Measurements from ENCODE around the gene PALS1. TPM values are rescaled to one million over a fixed set of nuclear protein-coding genes. Genes with fewer than 3 reads are reported as not detected.
"Not testable (repeated sequence)": the region's sequence is repeated elsewhere in the genome, so short reads cannot be mapped to it uniquely, and the experiment has no call there.

PALS1 gene
- total RNA-seq, 4 donors from 2014 or later: 9.0 to 23.4 (median 16.6) TPM

DNA sequence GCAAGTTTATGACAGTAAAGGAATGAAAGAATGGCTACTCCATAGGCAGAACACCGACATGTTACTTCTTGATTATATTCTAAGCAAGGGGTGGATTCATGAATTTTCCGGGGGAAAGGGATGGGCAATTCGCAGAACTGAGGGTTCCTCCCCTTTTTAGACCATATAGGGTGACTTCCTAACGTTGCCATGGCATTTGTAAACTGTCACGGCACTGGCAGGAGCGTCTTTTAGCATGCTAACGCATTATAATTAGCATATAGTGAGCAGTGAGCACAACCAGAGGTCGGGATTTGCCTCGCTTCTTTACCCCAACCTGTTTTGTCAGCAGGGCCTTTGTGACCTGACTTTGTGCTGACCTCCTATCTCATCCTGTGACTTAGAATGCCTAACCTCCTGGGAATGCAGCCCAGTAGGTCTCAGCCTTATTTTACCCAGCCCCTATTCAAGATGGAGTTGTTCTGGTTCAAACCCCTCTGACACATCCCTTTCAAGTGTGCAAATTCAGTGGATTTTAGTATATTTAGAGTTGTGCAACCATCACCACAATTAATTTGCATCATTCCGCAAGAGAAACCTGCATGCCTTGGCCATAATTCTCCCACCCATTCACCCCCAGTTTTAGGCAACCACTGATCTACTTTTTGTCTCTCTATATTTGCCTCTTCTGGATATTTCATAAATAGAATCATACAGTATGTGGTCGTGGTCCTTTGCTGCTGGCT is 27.4 kb downstream of the PALS1 start:
- peak overlapping the region; percentile 18 for H3K4me3 ChIP-seq
- no peak overlapping the region for H3K27ac ChIP-seq
- H3K27me3 ChIP-seq: no peaks in the 10 kb centered on the region
- no peak for DNase-seq (ENCODE audit: low spot score in 2 of 2)
- H3K9me3 ChIP-seq: no peaks in the 10 kb centered on the region
- peaks cover 37% of the 10 kb centered on the region for H3K4me1 ChIP-seq
- TF ChIP-seq, protein P1, sequence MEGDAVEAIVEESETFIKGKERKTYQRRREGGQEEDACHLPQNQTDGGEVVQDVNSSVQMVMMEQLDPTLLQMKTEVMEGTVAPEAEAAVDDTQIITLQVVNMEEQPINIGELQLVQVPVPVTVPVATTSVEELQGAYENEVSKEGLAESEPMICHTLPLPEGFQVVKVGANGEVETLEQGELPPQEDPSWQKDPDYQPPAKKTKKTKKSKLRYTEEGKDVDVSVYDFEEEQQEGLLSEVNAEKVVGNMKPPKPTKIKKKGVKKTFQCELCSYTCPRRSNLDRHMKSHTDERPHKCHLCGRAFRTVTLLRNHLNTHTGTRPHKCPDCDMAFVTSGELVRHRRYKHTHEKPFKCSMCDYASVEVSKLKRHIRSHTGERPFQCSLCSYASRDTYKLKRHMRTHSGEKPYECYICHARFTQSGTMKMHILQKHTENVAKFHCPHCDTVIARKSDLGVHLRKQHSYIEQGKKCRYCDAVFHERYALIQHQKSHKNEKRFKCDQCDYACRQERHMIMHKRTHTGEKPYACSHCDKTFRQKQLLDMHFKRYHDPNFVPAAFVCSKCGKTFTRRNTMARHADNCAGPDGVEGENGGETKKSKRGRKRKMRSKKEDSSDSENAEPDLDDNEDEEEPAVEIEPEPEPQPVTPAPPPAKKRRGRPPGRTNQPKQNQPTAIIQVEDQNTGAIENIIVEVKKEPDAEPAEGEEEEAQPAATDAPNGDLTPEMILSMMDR (IDR thresholded peaks at IDR 0.05): no peak
- H3K36me3 ChIP-seq: no peaks in the 10 kb centered on the region
- WGBS: 45% methylated on average over 11 of the region's 11 CpGs

DNA sequence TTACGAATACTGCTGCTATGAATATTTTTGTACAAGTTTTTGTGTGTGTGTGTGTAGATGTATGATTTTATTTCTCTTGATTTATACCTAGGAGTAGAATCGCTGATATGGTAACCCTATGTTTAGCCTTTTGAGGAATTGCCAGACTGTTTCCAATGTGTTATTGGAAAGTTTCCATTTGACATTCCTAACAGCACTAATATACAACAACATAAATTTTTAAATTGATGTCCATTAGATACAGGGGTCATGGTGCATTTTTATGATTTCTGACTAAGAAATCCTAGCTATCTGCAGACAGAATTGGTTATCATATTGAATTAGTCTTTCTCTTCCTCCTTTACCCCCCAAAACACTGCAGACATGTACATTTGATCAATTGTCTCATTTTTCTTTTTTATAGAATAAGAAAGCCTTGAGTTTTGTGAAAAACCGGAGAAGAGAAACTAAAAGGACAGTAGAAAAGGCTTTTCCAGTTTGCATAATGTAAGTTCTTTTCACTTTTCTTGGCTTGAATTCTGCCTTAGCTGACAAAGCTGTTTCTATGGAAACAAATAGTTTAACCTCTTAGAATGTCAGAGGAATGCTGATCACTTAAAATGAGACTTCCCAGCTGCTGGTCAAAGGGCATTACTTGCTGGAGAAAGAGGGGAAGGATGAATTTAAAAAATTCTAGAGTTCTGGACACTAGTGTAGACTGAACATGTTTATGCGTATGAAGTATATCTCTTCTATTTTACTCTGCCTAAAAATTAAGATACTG is 28.2 kb downstream of the PALS1 start:
- DNase-seq (ENCODE audit: low spot score in 2 of 2): no peak
- H3K9me3 ChIP-seq: no peaks in the 10 kb centered on the region
- H3K27me3 ChIP-seq: no peaks in the 10 kb centered on the region
- TF ChIP-seq EP300 (IDR thresholded peaks at IDR 0.05): no peak
- TF ChIP-seq, protein P1 (IDR thresholded peaks at IDR 0.05): no peak
- TF ChIP-seq POLR2A (IDR thresholded peaks at IDR 0.05): no peak
- no peak for TF ChIP-seq POLR2AphosphoS5 (IDR thresholded peaks at IDR 0.05)
- H3K4me1 ChIP-seq: peaks cover 33% of the 10 kb centered on the region
- H3K36me3 ChIP-seq: no peaks in the 10 kb centered on the region
- 49% methylated on average over 4 of the region's 4 CpGs for WGBS
- no peak overlapping the region for H3K27ac ChIP-seq
- no peak overlapping the region for H3K4me3 ChIP-seq

DNA sequence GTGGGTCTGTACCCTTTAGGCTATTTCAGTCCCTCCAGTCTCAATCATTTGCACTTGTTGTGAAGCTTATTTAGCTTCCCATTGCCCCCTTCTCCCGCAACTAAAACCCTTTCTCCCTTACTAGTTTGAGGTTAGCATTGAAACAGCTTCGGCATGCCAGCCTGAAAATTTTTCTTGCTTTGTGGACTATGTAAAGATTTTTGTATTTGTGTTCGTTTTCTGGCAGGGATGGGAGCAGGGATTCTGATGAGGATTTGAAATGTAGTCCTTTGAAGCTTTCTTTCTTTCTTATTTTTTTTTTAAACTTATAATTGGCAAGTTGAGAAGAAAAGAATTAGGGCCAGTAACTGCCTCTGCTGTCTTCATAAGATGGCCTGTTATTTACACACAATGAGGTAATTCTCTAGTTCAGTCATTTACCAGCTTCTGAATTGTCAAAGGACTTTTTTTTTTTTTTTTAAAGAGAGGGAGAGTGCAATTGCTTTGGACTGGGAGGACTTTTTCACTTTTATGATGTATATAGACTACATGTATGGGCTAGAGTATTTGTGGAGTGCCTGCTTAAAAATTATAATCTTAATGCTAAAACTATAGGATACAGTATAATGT is 29.0 kb downstream of the PALS1 start:
- no peak for DNase-seq (ENCODE audit: low spot score in 2 of 2)
- WGBS: 59% methylated on average over 3 of the region's 3 CpGs
- Histone ChIP-seq H3K27ac (no peak overlapping the region), H3K9me3 (no peaks in the 10 kb centered on the region), H3K4me1 (peaks cover 33% of the 10 kb centered on the region), H3K36me3 (no peaks in the 10 kb centered on the region), H3K27me3 (no peaks in the 10 kb centered on the region), H3K4me3 (no peak overlapping the region)
- TF ChIP-seq, protein P1 (IDR thresholded peaks at IDR 0.05): no peak
- no peak for TF ChIP-seq POLR2A (IDR thresholded peaks at IDR 0.05)
- TF ChIP-seq POLR2AphosphoS5 (IDR thresholded peaks at IDR 0.05): no peak
- TF ChIP-seq EP300 (IDR thresholded peaks at IDR 0.05): no peak

DNA sequence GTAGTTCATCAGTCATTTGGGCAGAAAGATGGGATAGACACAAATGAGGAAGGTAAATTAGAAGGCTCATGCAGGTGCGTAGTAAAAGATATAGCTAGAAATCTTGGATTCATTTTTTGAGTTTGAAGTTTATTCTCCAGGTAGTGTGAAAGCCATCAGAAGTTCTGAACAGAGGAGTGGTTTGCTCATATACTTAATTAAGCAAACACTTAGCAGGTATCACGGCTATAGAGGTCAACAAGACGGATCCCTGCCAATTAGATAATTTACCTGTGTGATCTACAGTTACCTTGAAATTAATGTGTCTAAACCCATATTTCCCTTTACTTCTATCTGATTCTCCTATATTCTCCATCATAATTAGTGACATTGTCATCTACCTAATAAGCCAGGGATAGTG is 29.7 kb downstream of the PALS1 start:
- 73% methylated on average over 3 of the region's 3 CpGs for WGBS
- Histone ChIP-seq H3K4me1 (peaks cover 33% of the 10 kb centered on the region), H3K4me3 (no peak overlapping the region), H3K9me3 (no peaks in the 10 kb centered on the region), H3K36me3 (no peaks in the 10 kb centered on the region), H3K27ac (no peak overlapping the region), H3K27me3 (no peaks in the 10 kb centered on the region)
- no peak for DNase-seq (ENCODE audit: low spot score in 2 of 2)
- TF ChIP-seq, protein P1 (IDR thresholded peaks at IDR 0.05): no peak
- TF ChIP-seq EP300 (IDR thresholded peaks at IDR 0.05) (no peak), POLR2A (IDR thresholded peaks at IDR 0.05) (no peak), POLR2AphosphoS5 (IDR thresholded peaks at IDR 0.05) (no peak)

DNA sequence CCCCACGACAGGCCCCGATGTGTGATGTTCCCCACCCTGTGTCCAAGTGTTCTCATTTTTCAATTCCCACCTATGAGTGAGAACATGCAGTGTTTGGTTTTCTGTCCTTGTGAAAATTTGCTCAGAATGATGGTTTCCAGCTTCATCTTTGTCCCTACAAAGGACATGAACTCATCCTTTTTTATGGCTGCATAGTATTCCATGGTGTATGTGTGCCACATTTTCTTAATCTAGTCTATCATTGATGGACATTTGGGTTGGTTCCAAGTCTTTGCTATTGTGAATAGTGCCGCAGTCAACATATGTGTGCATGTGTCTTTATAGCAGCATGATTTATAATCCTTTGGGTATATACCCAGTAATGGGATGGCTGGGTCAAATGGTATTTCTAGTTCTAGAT is 32.0 kb downstream of the PALS1 start:
- H3K4me1 ChIP-seq: peaks cover 24% of the 10 kb centered on the region
- WGBS: 100% methylated on average over 3 of the region's 3 CpGs
- not testable (repeated sequence) for H3K9me3 ChIP-seq; H3K27me3 ChIP-seq; H3K36me3 ChIP-seq; H3K27ac ChIP-seq; DNase-seq (ENCODE audit: low spot score in 2 of 2); H3K4me3 ChIP-seq

All from suprapubic skin (tissue), 4 donors.